Thyroid gland (tissue), 4 donors: ENCODE results near the gene POLR1D. TPM values are rescaled to one million over a fixed set of nuclear protein-coding genes. Genes with fewer than 3 reads are reported as not detected.

ENCODE experiments used
- DNase-seq, 2 donors: peaks; one replicate each; pipeline ENCODE4 v3.0.0-alpha.2; 2019
- H3K27ac ChIP-seq, 3 donors: fragments of 200-600 bp; sonication (generic); 1 replicate in 2 of 3; 2 replicates in 1 of 3; pipeline ENCODE4 v1.5.1; 2016 to 2019; ENCODE audit warnings: mild to moderate bottlenecking in 1 of 3, moderate library complexity in 1 of 3
- H3K27me3 ChIP-seq: fragments of 200-600 bp; sonication (generic); one replicate; pipeline ENCODE4 v1.5.1; 2019
- H3K36me3 ChIP-seq, 2 donors: fragments of 200-600 bp; sonication (generic); one replicate each; pipeline ENCODE4 v1.5.1; 2016 to 2019
- H3K4me1 ChIP-seq, 2 donors: fragments of 200-600 bp; sonication (generic); one replicate each; pipeline ENCODE4 v1.5.1; 2017 to 2019
- H3K4me3 ChIP-seq, 3 donors: fragments of 200-600 bp; sonication (generic); replicated peaks in 1 of 3; 1 replicate in 2 of 3; 2 replicates in 1 of 3; pipeline ENCODE4 v1.5.1; 2016; ENCODE audit warnings: mild to moderate bottlenecking in 1 of 3
- H3K9me3 ChIP-seq: fragments of 200-600 bp; sonication (generic); one replicate; pipeline ENCODE4 v1.5.1; 2017
- POLR2A ChIP-seq, 2 donors: fragments of 450-650 bp; IDR thresholded peaks; one replicate each; pipeline ENCODE4 v1.6.1; 2017; ENCODE audit warnings: antibody characterized with exemption in 2 of 2, mild to moderate bottlenecking in 2 of 2, moderate library complexity in 1 of 2
- WGBS, 2 donors: methylation state at CpG; one replicate each; pipeline ENCODE4 v1.1.5; 2017; 5-methylcytosine and 5-hydroxymethylcytosine counted together
- intact Hi-C: fragments of 100-400 bp; cut with DNase I; formaldehyde crosslinking; loops from one replicate; pipeline ENCODE4 v1.15.1; 2023
- total RNA-seq, 4 donors: library from RNA; depleted of rRNA; stranded (reverse); fragments of >200 nt; gene quantifications; one replicate each; pipeline ENCODE4 v1.2.3, GENCODE V29; 2016
- TF ChIP-seq, protein P1 (sequence below), 6 experiments: fragments of 200-600 bp in 3 of 6; fragments of 450-650 bp in 3 of 6; sonication (generic) in 3 of 6; IDR thresholded peaks; one replicate each; pipeline ENCODE4 v1.5.1; 2016 to 2019; ENCODE audit warnings: antibody characterized with exemption in 6 of 6, mild to moderate bottlenecking in 2 of 6, inconsistent platforms in 1 of 6, moderate library complexity in 1 of 6

Gene POLR1D
- total RNA-seq, 4 donors from 2014 or later = 64.1 to 111 (median 87.0) TPM

- no peak for DNase-seq
- no peak for TF ChIP-seq POLR2A (IDR thresholded peaks at IDR 0.05)
- TF ChIP-seq, protein P1, sequence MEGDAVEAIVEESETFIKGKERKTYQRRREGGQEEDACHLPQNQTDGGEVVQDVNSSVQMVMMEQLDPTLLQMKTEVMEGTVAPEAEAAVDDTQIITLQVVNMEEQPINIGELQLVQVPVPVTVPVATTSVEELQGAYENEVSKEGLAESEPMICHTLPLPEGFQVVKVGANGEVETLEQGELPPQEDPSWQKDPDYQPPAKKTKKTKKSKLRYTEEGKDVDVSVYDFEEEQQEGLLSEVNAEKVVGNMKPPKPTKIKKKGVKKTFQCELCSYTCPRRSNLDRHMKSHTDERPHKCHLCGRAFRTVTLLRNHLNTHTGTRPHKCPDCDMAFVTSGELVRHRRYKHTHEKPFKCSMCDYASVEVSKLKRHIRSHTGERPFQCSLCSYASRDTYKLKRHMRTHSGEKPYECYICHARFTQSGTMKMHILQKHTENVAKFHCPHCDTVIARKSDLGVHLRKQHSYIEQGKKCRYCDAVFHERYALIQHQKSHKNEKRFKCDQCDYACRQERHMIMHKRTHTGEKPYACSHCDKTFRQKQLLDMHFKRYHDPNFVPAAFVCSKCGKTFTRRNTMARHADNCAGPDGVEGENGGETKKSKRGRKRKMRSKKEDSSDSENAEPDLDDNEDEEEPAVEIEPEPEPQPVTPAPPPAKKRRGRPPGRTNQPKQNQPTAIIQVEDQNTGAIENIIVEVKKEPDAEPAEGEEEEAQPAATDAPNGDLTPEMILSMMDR (IDR thresholded peaks at IDR 0.05) = no peak
- Histone ChIP-seq H3K27me3 (no peaks in the 10 kb centered on the region), H3K9me3 (no peaks in the 10 kb centered on the region), H3K36me3 (no peaks in the 10 kb centered on the region), H3K4me3 (no peak overlapping the region), H3K27ac (no peak overlapping the region), H3K4me1 (peaks cover 6 to 12% of the 10 kb centered on the region in 2 donors)
- 95 to 99% methylated on average over 2 of the region's 2 CpGs for WGBS, 2 donors
- intact Hi-C loops = no loop called here
Measured at GRCh38 chr13:27601208-27601607, 20.5 kb upstream of the POLR1D start.

- no peaks in the 10 kb centered on the region for H3K9me3 ChIP-seq
- no peak for DNase-seq
- TF ChIP-seq POLR2A (IDR thresholded peaks at IDR 0.05) = no peak
- TF ChIP-seq, protein P1 (IDR thresholded peaks at IDR 0.05) = no peak
- H3K27me3 ChIP-seq = no peaks in the 10 kb centered on the region
- H3K27ac ChIP-seq = no peak overlapping the region
- no peaks in the 10 kb centered on the region for H3K36me3 ChIP-seq
- H3K4me1 ChIP-seq = peaks cover 6 to 16% of the 10 kb centered on the region in 2 donors
- WGBS, 2 donors = 99 to 100% methylated on average over 2 of the region's 2 CpGs
- H3K4me3 ChIP-seq = no peak overlapping the region
- intact Hi-C loops = no loop called here
Measured at GRCh38 chr13:27601803-27602202, 19.9 kb upstream of the POLR1D start.

GRCh38 chr13:27605099-27605498 is 16.6 kb upstream of the POLR1D start:
- no peak for TF ChIP-seq POLR2A (IDR thresholded peaks at IDR 0.05)
- TF ChIP-seq, protein P1 (IDR thresholded peaks at IDR 0.05) = no peak
- WGBS, 2 donors = 96 to 99% methylated on average over 3 of the region's 3 CpGs
- intact Hi-C loops = no loop called here

GRCh38 chr13:27605610-27606200 is 16.0 kb upstream of the POLR1D start:
- H3K4me1 ChIP-seq = peaks cover 0 to 21% of the 10 kb centered on the region in 2 donors
- H3K27ac ChIP-seq = no peak overlapping the region
- DNase-seq = no peak
- no peaks in the 10 kb centered on the region for H3K27me3 ChIP-seq
- no peaks in the 10 kb centered on the region for H3K9me3 ChIP-seq
- no peak overlapping the region for H3K4me3 ChIP-seq
- H3K36me3 ChIP-seq = no peaks in the 10 kb centered on the region
- WGBS, 2 donors = 77 to 99% methylated on average over 2 of the region's 2 CpGs
- TF ChIP-seq, protein P1 (IDR thresholded peaks at IDR 0.05) = no peak
- TF ChIP-seq POLR2A (IDR thresholded peaks at IDR 0.05) = no peak
- intact Hi-C loops = no loop called here

More at GRCh38 chr13:27605099-27605498, 16.6 kb upstream of the POLR1D start:
- Histone ChIP-seq H3K27me3 (no peaks in the 10 kb centered on the region), H3K4me3 (no peak overlapping the region), H3K36me3 (no peaks in the 10 kb centered on the region), H3K9me3 (no peaks in the 10 kb centered on the region), H3K4me1 (peaks cover 3 to 21% of the 10 kb centered on the region in 2 donors), H3K27ac (no peak overlapping the region)
- DNase-seq = no peak

DNA sequence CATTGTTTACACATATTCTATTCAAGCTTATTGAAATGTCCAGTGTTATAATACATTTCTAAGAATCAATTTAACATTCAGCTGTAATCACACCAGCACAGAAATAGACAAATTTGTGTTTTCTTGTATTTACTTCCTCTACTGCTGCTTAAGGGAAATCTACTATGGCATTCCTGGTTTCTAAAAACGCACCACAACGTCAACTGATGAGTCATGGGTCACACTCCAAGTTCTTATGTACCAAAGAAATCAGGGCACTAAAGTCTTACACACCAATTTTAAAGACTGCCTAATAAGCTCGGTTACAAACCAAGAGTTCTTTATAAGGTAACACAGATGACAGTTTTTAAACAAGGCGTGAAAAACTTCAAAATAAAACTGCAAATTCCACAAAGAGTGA is 14.6 kb upstream of the POLR1D start:
- no peak overlapping the region for H3K27ac ChIP-seq
- TF ChIP-seq, protein P1 (IDR thresholded peaks at IDR 0.05) = no peak
- no peak for TF ChIP-seq POLR2A (IDR thresholded peaks at IDR 0.05)
- no peaks in the 10 kb centered on the region for H3K27me3 ChIP-seq
- intact Hi-C loops = no loop called here
- 61 to 64% methylated on average over 4 of the region's 4 CpGs for WGBS, 2 donors
- H3K4me3 ChIP-seq = no peak overlapping the region
- peak in 1 of 2 donors; percentile 14 for DNase-seq
- peaks cover 0 to 21% of the 10 kb centered on the region in 2 donors for H3K4me1 ChIP-seq
- H3K36me3 ChIP-seq = no peaks in the 10 kb centered on the region
- H3K9me3 ChIP-seq = no peaks in the 10 kb centered on the region
